ENCODE measurements around the gene NAMPT. TPM values are rescaled to one million over a fixed set of nuclear protein-coding genes. Genes with fewer than 3 reads are reported as not detected.
"Not testable (repeated sequence)": the region's sequence is repeated elsewhere in the genome, so short reads cannot be mapped to it uniquely, and the experiment has no call there.

NAMPT gene
- polyA plus RNA-seq, 4 donors: 50.5 to 96.3 (median 57.3) TPM

- peak; percentile 19 to 22 for DNase-seq
- Histone ChIP-seq H3K36me3 (ENCODE audit: control insufficient read depth in 3 of 3, insufficient read depth in 2 of 3, low read depth in 1 of 3, low read length in 3 of 3) (no peaks in the 10 kb centered on the region), H3K27ac (ENCODE audit: low read depth in 1 of 3, low read length in 2 of 3) (peak overlapping the region in 1 of 3 donors; percentile 15), H3K4me3 (ENCODE audit: low read depth in 1 of 3, low read length in 3 of 3) (no peak overlapping the region), H3K27me3 (ENCODE audit: control insufficient read depth in 3 of 3, insufficient read depth in 3 of 3, low read length in 3 of 3) (no peaks in the 10 kb centered on the region), H3K4me1 (ENCODE audit: control insufficient read depth in 3 of 3, insufficient read depth in 2 of 3, low read depth in 1 of 3, low read length in 2 of 3) (peaks cover 0 to 10% (median 0%) of the 10 kb centered on the region in 3 donors), H3K9me3 (ENCODE audit: control insufficient read depth in 2 of 2, insufficient read depth in 1 of 2, low read depth in 1 of 2, low read length in 1 of 2) (no peaks in the 10 kb centered on the region)
- 39 to 48% (median 41%) methylated on average over 2 of the region's 2 CpGs for WGBS, 3 donors
- no peak for FAIRE-seq
Observed at GRCh38 chr7:106313456-106313901, 28.7 kb upstream of the NAMPT start.

- H3K9me3 ChIP-seq (ENCODE audit: control insufficient read depth in 2 of 2, insufficient read depth in 1 of 2, low read depth in 1 of 2, low read length in 1 of 2): no peaks in the 10 kb centered on the region
- H3K27me3 ChIP-seq (ENCODE audit: control insufficient read depth in 3 of 3, insufficient read depth in 3 of 3, low read length in 3 of 3): no peaks in the 10 kb centered on the region
- no peaks in the 10 kb centered on the region for H3K36me3 ChIP-seq (ENCODE audit: control insufficient read depth in 3 of 3, insufficient read depth in 2 of 3, low read depth in 1 of 3, low read length in 3 of 3)
- no peak overlapping the region for H3K27ac ChIP-seq (ENCODE audit: low read depth in 1 of 3, low read length in 2 of 3)
- no peak overlapping the region for H3K4me3 ChIP-seq (ENCODE audit: low read depth in 1 of 3, low read length in 3 of 3)
- no peak for FAIRE-seq
- WGBS, 3 donors: 62 to 89% (median 73%) methylated on average over 2 of the region's 2 CpGs
- H3K4me1 ChIP-seq (ENCODE audit: control insufficient read depth in 3 of 3, insufficient read depth in 2 of 3, low read depth in 1 of 3, low read length in 2 of 3): peaks cover 0 to 5% (median 0%) of the 10 kb centered on the region in 3 donors
- no peak for DNase-seq
Observed at GRCh38 chr7:106312906-106313305, 28.1 kb upstream of the NAMPT start.

- Histone ChIP-seq H3K9me3 (ENCODE audit: control insufficient read depth in 2 of 2, insufficient read depth in 1 of 2, low read depth in 1 of 2, low read length in 1 of 2) (no peaks in the 10 kb centered on the region), H3K27me3 (ENCODE audit: control insufficient read depth in 3 of 3, insufficient read depth in 3 of 3, low read length in 3 of 3) (no peaks in the 10 kb centered on the region), H3K4me1 (ENCODE audit: control insufficient read depth in 3 of 3, insufficient read depth in 2 of 3, low read depth in 1 of 3, low read length in 2 of 3) (no peaks in the 10 kb centered on the region), H3K4me3 (ENCODE audit: low read depth in 1 of 3, low read length in 3 of 3) (no peak overlapping the region), H3K36me3 (ENCODE audit: control insufficient read depth in 3 of 3, insufficient read depth in 2 of 3, low read depth in 1 of 3, low read length in 3 of 3) (no peaks in the 10 kb centered on the region), H3K27ac (ENCODE audit: low read depth in 1 of 3, low read length in 2 of 3) (no peak overlapping the region)
- WGBS, 3 donors: 79 to 89% (median 87%) methylated on average over 4 of the region's 4 CpGs
- FAIRE-seq: no peak
- no peak for DNase-seq
Observed at GRCh38 chr7:106312099-106312871, 27.5 kb upstream of the NAMPT start.

DNA sequence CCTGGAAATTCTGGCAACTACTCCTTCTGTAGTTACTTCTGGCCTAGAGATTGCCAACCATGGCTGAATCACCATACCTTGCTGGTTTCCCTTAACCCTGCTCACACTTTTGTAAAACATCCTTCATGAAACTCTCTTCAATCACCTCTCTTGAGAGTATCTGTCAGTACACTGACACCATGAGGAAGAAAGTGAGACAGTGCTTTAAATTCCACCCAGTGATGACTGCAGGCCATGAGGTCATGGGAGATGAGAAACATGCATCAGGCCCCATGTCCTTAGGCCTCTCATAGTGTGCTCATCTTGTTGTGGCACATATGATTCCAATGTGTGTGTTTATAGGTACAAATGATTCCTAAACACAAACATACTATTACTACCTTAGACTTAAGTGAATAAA lies 24.6 kb upstream of the NAMPT start:
- Histone ChIP-seq H3K36me3 (ENCODE audit: control insufficient read depth in 3 of 3, insufficient read depth in 2 of 3, low read depth in 1 of 3, low read length in 3 of 3) (no peaks in the 10 kb centered on the region), H3K27me3 (ENCODE audit: control insufficient read depth in 3 of 3, insufficient read depth in 3 of 3, low read length in 3 of 3) (no peaks in the 10 kb centered on the region), H3K27ac (ENCODE audit: low read depth in 1 of 3, low read length in 2 of 3) (no peak overlapping the region), H3K9me3 (ENCODE audit: control insufficient read depth in 2 of 2, insufficient read depth in 1 of 2, low read depth in 1 of 2, low read length in 1 of 2) (no peaks in the 10 kb centered on the region), H3K4me3 (ENCODE audit: low read depth in 1 of 3, low read length in 3 of 3) (no peak overlapping the region), H3K4me1 (ENCODE audit: control insufficient read depth in 3 of 3, insufficient read depth in 2 of 3, low read depth in 1 of 3, low read length in 2 of 3) (no peaks in the 10 kb centered on the region)
- DNase-seq: no peak
- FAIRE-seq: no peak

DNA sequence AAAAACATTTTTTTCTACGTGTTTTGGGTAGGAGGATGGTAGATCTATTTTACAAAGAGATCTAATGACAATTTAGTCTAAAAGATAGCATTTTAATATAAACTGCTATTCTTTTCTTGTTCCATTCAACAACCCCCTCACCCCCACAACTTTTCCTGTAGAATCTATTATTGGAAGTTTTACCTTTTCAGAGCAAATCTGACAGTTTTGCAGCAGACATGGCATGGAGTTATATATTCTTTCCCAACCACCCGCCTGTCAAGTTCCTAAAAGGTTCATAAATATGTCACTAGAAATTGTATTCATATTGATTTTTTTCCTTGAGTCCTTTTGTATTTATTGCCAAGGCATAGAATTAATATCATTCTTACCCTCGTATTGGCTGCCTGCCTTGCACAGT lies 21.5 kb upstream of the NAMPT start:
- DNase-seq (no peak), FAIRE-seq (no peak)
- Histone ChIP-seq H3K27ac (ENCODE audit: low read depth in 1 of 3, low read length in 2 of 3) (no peak overlapping the region), H3K27me3 (ENCODE audit: control insufficient read depth in 3 of 3, insufficient read depth in 3 of 3, low read length in 3 of 3) (no peaks in the 10 kb centered on the region), H3K4me1 (ENCODE audit: control insufficient read depth in 3 of 3, insufficient read depth in 2 of 3, low read depth in 1 of 3, low read length in 2 of 3) (no peaks in the 10 kb centered on the region), H3K36me3 (ENCODE audit: control insufficient read depth in 3 of 3, insufficient read depth in 2 of 3, low read depth in 1 of 3, low read length in 3 of 3) (no peaks in the 10 kb centered on the region), H3K9me3 (ENCODE audit: control insufficient read depth in 2 of 2, insufficient read depth in 1 of 2, low read depth in 1 of 2, low read length in 1 of 2) (peaks cover 0 to 10% of the 10 kb centered on the region in 2 donors), H3K4me3 (ENCODE audit: low read depth in 1 of 3, low read length in 3 of 3) (no peak overlapping the region)
- 51 to 70% (median 53%) methylated on average over 3 of the region's 3 CpGs for WGBS, 3 donors

GRCh38 chr7:106305732-106306131 lies 20.9 kb upstream of the NAMPT start:
- WGBS, 3 donors: 79 to 85% (median 84%) methylated on average over 3 of the region's 3 CpGs

GRCh38 chr7:106304568-106304967 lies 19.8 kb upstream of the NAMPT start:
- no peak for DNase-seq
- Histone ChIP-seq H3K27ac (ENCODE audit: low read depth in 1 of 3, low read length in 2 of 3) (no peak overlapping the region), H3K9me3 (ENCODE audit: control insufficient read depth in 2 of 2, insufficient read depth in 1 of 2, low read depth in 1 of 2, low read length in 1 of 2) (peaks cover 0 to 10% of the 10 kb centered on the region in 2 donors), H3K36me3 (ENCODE audit: control insufficient read depth in 3 of 3, insufficient read depth in 2 of 3, low read depth in 1 of 3, low read length in 3 of 3) (no peaks in the 10 kb centered on the region), H3K4me1 (ENCODE audit: control insufficient read depth in 3 of 3, insufficient read depth in 2 of 3, low read depth in 1 of 3, low read length in 2 of 3) (no peaks in the 10 kb centered on the region), H3K4me3 (ENCODE audit: low read depth in 1 of 3, low read length in 3 of 3) (no peak overlapping the region), H3K27me3 (ENCODE audit: control insufficient read depth in 3 of 3, insufficient read depth in 3 of 3, low read length in 3 of 3) (no peaks in the 10 kb centered on the region)
- no peak for FAIRE-seq
- WGBS, 3 donors: 73 to 84% (median 77%) methylated on average over 2 of the region's 2 CpGs

More at GRCh38 chr7:106305732-106306131, 20.9 kb upstream of the NAMPT start:
- Histone ChIP-seq H3K27me3 (ENCODE audit: control insufficient read depth in 3 of 3, insufficient read depth in 3 of 3, low read length in 3 of 3) (no peaks in the 10 kb centered on the region), H3K4me1 (ENCODE audit: control insufficient read depth in 3 of 3, insufficient read depth in 2 of 3, low read depth in 1 of 3, low read length in 2 of 3) (no peaks in the 10 kb centered on the region), H3K4me3 (ENCODE audit: low read depth in 1 of 3, low read length in 3 of 3) (no peak overlapping the region), H3K27ac (ENCODE audit: low read depth in 1 of 3, low read length in 2 of 3) (no peak overlapping the region), H3K9me3 (ENCODE audit: control insufficient read depth in 2 of 2, insufficient read depth in 1 of 2, low read depth in 1 of 2, low read length in 1 of 2) (peaks cover 0 to 10% of the 10 kb centered on the region in 2 donors), H3K36me3 (ENCODE audit: control insufficient read depth in 3 of 3, insufficient read depth in 2 of 3, low read depth in 1 of 3, low read length in 3 of 3) (no peaks in the 10 kb centered on the region)
- DNase-seq (no peak), FAIRE-seq (no peak)

GRCh38 chr7:106298631-106299030 lies 13.8 kb upstream of the NAMPT start:
- not testable (repeated sequence) for H3K4me1 ChIP-seq (ENCODE audit: control insufficient read depth in 3 of 3, insufficient read depth in 2 of 3, low read depth in 1 of 3, low read length in 2 of 3); H3K9me3 ChIP-seq (ENCODE audit: control insufficient read depth in 2 of 2, insufficient read depth in 1 of 2, low read depth in 1 of 2, low read length in 1 of 2); FAIRE-seq; H3K27ac ChIP-seq (ENCODE audit: low read depth in 1 of 3, low read length in 2 of 3); H3K27me3 ChIP-seq (ENCODE audit: control insufficient read depth in 3 of 3, insufficient read depth in 3 of 3, low read length in 3 of 3); DNase-seq; H3K4me3 ChIP-seq (ENCODE audit: low read depth in 1 of 3, low read length in 3 of 3); H3K36me3 ChIP-seq (ENCODE audit: control insufficient read depth in 3 of 3, insufficient read depth in 2 of 3, low read depth in 1 of 3, low read length in 3 of 3)
- 89 to 100% methylated on average over 1 of the region's 4 CpGs; no CpG with 5 or more reads in 1 of the 3 donors for WGBS, 3 donors

GRCh38 chr7:106298155-106298554 lies 13.4 kb upstream of the NAMPT start:
- WGBS, 3 donors: 83 to 89% (median 83%) methylated on average over 1 to 2 of the region's 4 CpGs
- H3K4me1 ChIP-seq (ENCODE audit: control insufficient read depth in 3 of 3, insufficient read depth in 2 of 3, low read depth in 1 of 3, low read length in 2 of 3); H3K4me3 ChIP-seq (ENCODE audit: low read depth in 1 of 3, low read length in 3 of 3); H3K9me3 ChIP-seq (ENCODE audit: control insufficient read depth in 2 of 2, insufficient read depth in 1 of 2, low read depth in 1 of 2, low read length in 1 of 2); DNase-seq; H3K36me3 ChIP-seq (ENCODE audit: control insufficient read depth in 3 of 3, insufficient read depth in 2 of 3, low read depth in 1 of 3, low read length in 3 of 3); FAIRE-seq; H3K27ac ChIP-seq (ENCODE audit: low read depth in 1 of 3, low read length in 2 of 3); H3K27me3 ChIP-seq (ENCODE audit: control insufficient read depth in 3 of 3, insufficient read depth in 3 of 3, low read length in 3 of 3): not testable (repeated sequence)
